Measurements from ENCODE around the gene CD2BP2. TPM values are rescaled to one million over a fixed set of nuclear protein-coding genes. Genes with fewer than 3 reads are reported as not detected.
A peak's percentile ranks its signal among the peaks of the same experiment; 100 is the strongest.

The CD2BP2 gene
- total RNA-seq, 4 donors from 2014 or later = 21.9 to 38.0 (median 28.5) TPM

DNA sequence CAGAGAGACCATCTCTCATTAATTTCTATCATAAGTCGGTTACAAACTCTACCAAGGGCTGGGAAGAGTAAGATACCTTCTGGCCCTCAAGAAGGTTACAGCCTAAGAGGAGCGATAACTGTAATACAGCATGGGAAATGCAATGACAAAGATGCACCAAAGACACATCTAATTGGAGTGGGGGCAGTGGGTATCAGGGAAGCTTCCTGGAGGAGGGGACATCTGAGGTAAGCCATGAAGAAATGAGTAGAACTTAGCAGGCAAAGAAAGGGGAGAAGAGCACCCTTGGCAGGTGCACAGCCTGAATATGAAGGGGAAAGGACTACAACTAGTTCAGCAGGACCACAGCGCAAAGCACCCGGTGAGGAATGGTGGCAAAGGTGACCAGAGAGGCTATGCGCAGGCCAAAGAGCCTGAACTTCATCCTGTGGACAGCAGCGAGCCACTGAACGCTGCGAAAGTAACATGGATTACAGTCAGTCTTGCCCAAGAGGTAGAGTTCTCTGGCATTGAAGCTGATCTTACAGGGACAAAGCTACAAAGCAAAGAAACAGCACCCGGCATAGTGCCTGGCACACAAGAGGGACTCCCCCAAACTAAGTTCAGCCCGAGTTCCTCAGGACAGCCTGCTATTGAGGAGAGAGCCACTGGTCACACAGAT lies 12.4 kb upstream of the CD2BP2 start:
- WGBS, 2 donors = 66 to 69% methylated on average over 10 of the region's 10 CpGs
- no peaks in the 10 kb centered on the region for H3K9me3 ChIP-seq
- peak overlapping the region; percentile 64 to 94 (median 74) for H3K4me3 ChIP-seq
- TF ChIP-seq, protein P1, sequence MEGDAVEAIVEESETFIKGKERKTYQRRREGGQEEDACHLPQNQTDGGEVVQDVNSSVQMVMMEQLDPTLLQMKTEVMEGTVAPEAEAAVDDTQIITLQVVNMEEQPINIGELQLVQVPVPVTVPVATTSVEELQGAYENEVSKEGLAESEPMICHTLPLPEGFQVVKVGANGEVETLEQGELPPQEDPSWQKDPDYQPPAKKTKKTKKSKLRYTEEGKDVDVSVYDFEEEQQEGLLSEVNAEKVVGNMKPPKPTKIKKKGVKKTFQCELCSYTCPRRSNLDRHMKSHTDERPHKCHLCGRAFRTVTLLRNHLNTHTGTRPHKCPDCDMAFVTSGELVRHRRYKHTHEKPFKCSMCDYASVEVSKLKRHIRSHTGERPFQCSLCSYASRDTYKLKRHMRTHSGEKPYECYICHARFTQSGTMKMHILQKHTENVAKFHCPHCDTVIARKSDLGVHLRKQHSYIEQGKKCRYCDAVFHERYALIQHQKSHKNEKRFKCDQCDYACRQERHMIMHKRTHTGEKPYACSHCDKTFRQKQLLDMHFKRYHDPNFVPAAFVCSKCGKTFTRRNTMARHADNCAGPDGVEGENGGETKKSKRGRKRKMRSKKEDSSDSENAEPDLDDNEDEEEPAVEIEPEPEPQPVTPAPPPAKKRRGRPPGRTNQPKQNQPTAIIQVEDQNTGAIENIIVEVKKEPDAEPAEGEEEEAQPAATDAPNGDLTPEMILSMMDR (IDR thresholded peaks at IDR 0.05) = no peak
- no peak for TF ChIP-seq POLR2A (IDR thresholded peaks at IDR 0.05)
- H3K4me1 ChIP-seq = peaks cover 19 to 60% (median 34%) of the 10 kb centered on the region in 3 donors
- intact Hi-C loops (cut with DNase I) = no loop called here
- DNase-seq = no peak
- H3K36me3 ChIP-seq = peaks cover 0 to 44% (median 9%) of the 10 kb centered on the region in 3 donors
- H3K27ac ChIP-seq = peak overlapping the region in 3 of 4 donors; percentile 80 to 98 (median 95)
- H3K27me3 ChIP-seq = no peaks in the 10 kb centered on the region

DNA sequence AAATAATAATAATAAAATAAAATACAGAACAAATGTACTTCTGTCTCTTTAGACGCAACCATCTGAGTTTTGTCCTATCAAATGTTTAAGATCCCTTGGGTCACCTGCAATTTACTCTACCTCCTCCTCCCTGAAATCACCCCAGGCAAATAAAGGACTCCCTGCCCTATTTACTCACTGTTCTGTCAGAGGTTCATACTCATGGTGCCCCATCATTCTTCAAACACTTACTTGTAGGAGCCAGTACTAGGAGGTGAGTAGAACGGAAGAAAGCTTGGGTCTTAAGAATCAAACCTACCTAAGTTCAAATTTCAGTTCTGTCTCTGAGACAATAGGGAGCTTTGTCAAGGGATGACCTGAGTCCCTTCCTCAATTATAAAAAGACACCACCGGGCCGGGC lies 11.4 kb upstream of the CD2BP2 start:
- Histone ChIP-seq H3K36me3 (peaks cover 0 to 54% (median 11%) of the 10 kb centered on the region in 3 donors), H3K9me3 (no peaks in the 10 kb centered on the region), H3K27ac (no peak overlapping the region), H3K4me3 (peak overlapping the region in 1 of 4 donors; percentile 83), H3K4me1 (peaks cover 19 to 57% (median 30%) of the 10 kb centered on the region in 3 donors), H3K27me3 (no peaks in the 10 kb centered on the region)
- intact Hi-C loops (cut with DNase I) = no loop called here
- 62 to 79% methylated on average over 4 of the region's 4 CpGs for WGBS, 2 donors
- TF ChIP-seq, protein P1 (IDR thresholded peaks at IDR 0.05) = no peak
- TF ChIP-seq POLR2A (IDR thresholded peaks at IDR 0.05) = no peak
- DNase-seq = no peak

DNA sequence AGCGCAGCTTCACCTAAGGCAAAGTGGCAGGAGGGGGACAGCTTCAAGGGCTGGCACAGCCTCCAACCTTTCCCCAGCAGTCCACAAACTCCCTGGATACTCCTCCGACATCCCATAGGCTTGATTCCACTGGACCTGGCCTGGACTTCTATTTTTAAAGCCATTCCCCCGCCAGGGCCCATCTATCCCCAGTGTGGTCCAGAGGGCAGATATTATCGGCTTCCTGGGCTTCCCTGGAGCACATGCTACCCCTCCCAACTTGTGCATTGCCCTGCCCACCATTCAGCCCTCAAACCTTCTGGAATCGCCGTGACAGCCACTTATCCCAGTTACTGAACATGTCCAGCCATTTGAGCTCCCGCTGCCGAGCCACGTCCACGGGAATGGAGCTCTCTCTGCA lies 10.1 kb upstream of the CD2BP2 start:
- TF ChIP-seq POLR2A (IDR thresholded peaks at IDR 0.05) = no peak
- TF ChIP-seq, protein P1 (IDR thresholded peaks at IDR 0.05) = no peak
- WGBS, 2 donors = 80 to 94% methylated on average over 3 to 7 of the region's 10 CpGs
- Histone ChIP-seq H3K4me3 (no peak overlapping the region), H3K4me1 (peaks cover 19 to 52% (median 26%) of the 10 kb centered on the region in 3 donors), H3K27ac (no peak overlapping the region), H3K27me3 (no peaks in the 10 kb centered on the region), H3K36me3 (peaks cover 0 to 67% (median 11%) of the 10 kb centered on the region in 3 donors), H3K9me3 (no peaks in the 10 kb centered on the region)
- no peak for DNase-seq
- intact Hi-C loops (cut with DNase I) = no loop called here

DNA sequence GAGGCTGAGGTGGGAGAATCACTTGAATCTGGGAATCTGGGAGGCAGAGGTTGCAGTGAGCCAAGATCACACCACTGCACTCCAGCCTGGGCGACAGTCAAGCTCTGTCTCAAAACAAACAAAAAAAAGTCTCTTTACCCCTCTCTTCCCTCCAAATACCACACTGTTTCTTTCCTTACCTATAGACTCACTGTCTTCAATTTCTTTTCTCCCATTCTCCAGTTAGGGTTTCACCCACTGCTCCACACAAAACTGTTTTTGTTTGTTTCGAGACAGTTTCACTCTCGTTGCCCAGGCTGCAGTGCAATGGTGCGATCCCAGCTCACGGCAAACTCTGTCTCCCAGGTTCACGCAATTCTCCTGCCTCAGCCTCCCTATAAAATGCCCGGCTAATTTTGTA lies 6.1 kb upstream of the CD2BP2 start:
- H3K27ac ChIP-seq = no peak overlapping the region
- TF ChIP-seq, protein P1 (IDR thresholded peaks at IDR 0.05) = no peak
- TF ChIP-seq POLR2A (IDR thresholded peaks at IDR 0.05) = no peak
- H3K9me3 ChIP-seq = no peaks in the 10 kb centered on the region
- DNase-seq = no peak
- intact Hi-C loops (cut with DNase I) = no loop called here
- peaks cover 6 to 43% (median 8%) of the 10 kb centered on the region in 3 donors for H3K4me1 ChIP-seq
- no peaks in the 10 kb centered on the region for H3K27me3 ChIP-seq
- no peak overlapping the region for H3K4me3 ChIP-seq
- WGBS, 2 donors = 94 to 100% methylated on average over 7 of the region's 7 CpGs
- peaks cover 22 to 98% (median 30%) of the 10 kb centered on the region in 3 donors for H3K36me3 ChIP-seq

DNA sequence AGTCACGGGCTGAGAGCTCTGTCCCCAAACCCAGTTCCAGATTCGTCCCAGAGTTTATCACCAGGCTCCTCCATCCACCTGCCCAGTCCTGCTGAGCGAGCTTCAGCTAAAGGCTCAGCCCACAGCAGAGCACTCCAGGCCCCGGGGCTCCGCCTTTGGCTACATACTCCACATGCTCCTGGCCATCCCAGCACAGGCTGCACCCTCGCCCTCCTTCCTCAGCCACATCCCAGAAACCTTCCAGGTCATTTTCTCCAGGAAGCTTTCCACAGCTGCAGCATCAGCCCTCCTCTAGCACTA lies 4.7 kb upstream of the CD2BP2 start:
- DNase-seq = no peak
- Histone ChIP-seq H3K4me3 (no peak overlapping the region), H3K36me3 (peaks cover 22 to 85% (median 28%) of the 10 kb centered on the region in 3 donors), H3K27me3 (no peaks in the 10 kb centered on the region), H3K9me3 (no peaks in the 10 kb centered on the region), H3K4me1 (peaks cover 9 to 38% (median 14%) of the 10 kb centered on the region in 3 donors), H3K27ac (no peak overlapping the region)
- 71 to 75% methylated on average over 6 of the region's 6 CpGs for WGBS, 2 donors
- no peak for TF ChIP-seq POLR2A (IDR thresholded peaks at IDR 0.05)
- TF ChIP-seq, protein P1 (IDR thresholded peaks at IDR 0.05) = no peak
- intact Hi-C loops (cut with DNase I) = no loop called here

Data from esophagus squamous epithelium (tissue), 5 donors.